Activated naive CD4-positive, alpha-beta T cell treated with anti-CD3 and anti-CD28 coated beads for 36 hours (primary cell): ENCODE results near the gene TNFSF8. TPM values are rescaled to one million over a fixed set of nuclear protein-coding genes. Genes with fewer than 3 reads are reported as not detected.

Source experiments
- total RNA-seq, 2 experiments: library from RNA; stranded (reverse); gene quantifications; one replicate each; pipeline ENCODE4 v1.2.3, GENCODE V29; 2021

The TNFSF8 gene
- total RNA-seq, 2 experiments from 2014 or later, result 25.9 to 26.4 TPM

Other genes starting within 250 kb of the TNFSF8 start
- gene TEX48, start 248.4 kb downstream of the TNFSF8 start, total RNA-seq, result not detected
- gene TNFSF15, start 124.6 kb downstream of the TNFSF8 start, total RNA-seq, result under 1 TPM; 0.62 to 0.74 TPM
- gene TNC, start 187.6 kb upstream of the TNFSF8 start, total RNA-seq, result under 1 TPM; 0.05 to 0.12 TPM